Tibial artery (tissue), 4 donors: ENCODE results near the gene ECHS1.

Experiments
- DNase-seq, 2 donors: peaks; one replicate each; pipeline ENCODE4 v3.0.0-alpha.2; 2019
- H3K27ac ChIP-seq, 2 donors: fragments of 200-600 bp; sonication (generic) in 1 of 2; 1 replicate in 1 of 2; 2 replicates in 1 of 2; pipeline ENCODE4 v1.5.1; 2018 to 2019; ENCODE audit warnings: mild to moderate bottlenecking in 1 of 2
- H3K27me3 ChIP-seq, 2 donors: fragments of 200-600 bp; sonication (generic) in 1 of 2; one replicate each; pipeline versions ENCODE4 v1.5.1 to v1.6.0; 2016 to 2019
- H3K36me3 ChIP-seq, 3 donors: fragments of 200-600 bp; sonication (generic) in 2 of 3; one replicate each; pipeline ENCODE4 v1.5.1; 2016 to 2019; ENCODE audit warnings: mild to moderate bottlenecking in 2 of 3
- H3K4me1 ChIP-seq, 4 donors: fragments of 200-600 bp; sonication (generic) in 2 of 4; 1 replicate in 3 of 4; 2 replicates in 1 of 4; pipeline ENCODE4 v1.5.1; 2016 to 2019
- H3K4me3 ChIP-seq, 2 donors: fragments of 200-600 bp; sonication (generic) in 1 of 2; 1 replicate in 1 of 2; 2 replicates in 1 of 2; pipeline ENCODE4 v1.5.1; 2018 to 2019; ENCODE audit warnings: mild to moderate bottlenecking in 2 of 2
- H3K9me3 ChIP-seq, 3 donors: fragments of 200-600 bp; sonication (generic) in 1 of 3; one replicate each; pipeline ENCODE4 v1.5.1; 2016 to 2019
- intact Hi-C: fragments of 100-400 bp; cut with DNase I; formaldehyde crosslinking; loops from one replicate; pipeline ENCODE4 v1.15.0; 2023; ENCODE audit warnings: low total_unique reads
- TF ChIP-seq, protein P1 (sequence below), 2 experiments: fragments of 200-600 bp in 1 of 2; fragments of 450-650 bp in 1 of 2; IDR thresholded peaks; one replicate each; pipeline ENCODE4 v1.5.1; 2017 to 2019; ENCODE audit warnings: antibody characterized with exemption in 2 of 2, mild to moderate bottlenecking in 1 of 2, moderate library complexity in 1 of 2

The ECHS1 gene

GRCh38 chr10:133350283-133350949, 22.7 kb downstream of the ECHS1 start:
- peaks cover 0 to 72% of the 10 kb centered on the region in 2 donors for H3K27me3 ChIP-seq
- no peak overlapping the region for H3K4me3 ChIP-seq
- DNase-seq, result no peak
- peaks cover 0 to 4% (median 0%) of the 10 kb centered on the region in 3 donors for H3K36me3 ChIP-seq
- TF ChIP-seq, protein P1, sequence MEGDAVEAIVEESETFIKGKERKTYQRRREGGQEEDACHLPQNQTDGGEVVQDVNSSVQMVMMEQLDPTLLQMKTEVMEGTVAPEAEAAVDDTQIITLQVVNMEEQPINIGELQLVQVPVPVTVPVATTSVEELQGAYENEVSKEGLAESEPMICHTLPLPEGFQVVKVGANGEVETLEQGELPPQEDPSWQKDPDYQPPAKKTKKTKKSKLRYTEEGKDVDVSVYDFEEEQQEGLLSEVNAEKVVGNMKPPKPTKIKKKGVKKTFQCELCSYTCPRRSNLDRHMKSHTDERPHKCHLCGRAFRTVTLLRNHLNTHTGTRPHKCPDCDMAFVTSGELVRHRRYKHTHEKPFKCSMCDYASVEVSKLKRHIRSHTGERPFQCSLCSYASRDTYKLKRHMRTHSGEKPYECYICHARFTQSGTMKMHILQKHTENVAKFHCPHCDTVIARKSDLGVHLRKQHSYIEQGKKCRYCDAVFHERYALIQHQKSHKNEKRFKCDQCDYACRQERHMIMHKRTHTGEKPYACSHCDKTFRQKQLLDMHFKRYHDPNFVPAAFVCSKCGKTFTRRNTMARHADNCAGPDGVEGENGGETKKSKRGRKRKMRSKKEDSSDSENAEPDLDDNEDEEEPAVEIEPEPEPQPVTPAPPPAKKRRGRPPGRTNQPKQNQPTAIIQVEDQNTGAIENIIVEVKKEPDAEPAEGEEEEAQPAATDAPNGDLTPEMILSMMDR (IDR thresholded peaks at IDR 0.05), result no peak
- H3K27ac ChIP-seq, result no peak overlapping the region
- H3K4me1 ChIP-seq, result peaks cover 0 to 4% (median 0%) of the 10 kb centered on the region in 4 donors
- intact Hi-C loops, result no loop called here
- H3K9me3 ChIP-seq, result no peaks in the 10 kb centered on the region

DNA sequence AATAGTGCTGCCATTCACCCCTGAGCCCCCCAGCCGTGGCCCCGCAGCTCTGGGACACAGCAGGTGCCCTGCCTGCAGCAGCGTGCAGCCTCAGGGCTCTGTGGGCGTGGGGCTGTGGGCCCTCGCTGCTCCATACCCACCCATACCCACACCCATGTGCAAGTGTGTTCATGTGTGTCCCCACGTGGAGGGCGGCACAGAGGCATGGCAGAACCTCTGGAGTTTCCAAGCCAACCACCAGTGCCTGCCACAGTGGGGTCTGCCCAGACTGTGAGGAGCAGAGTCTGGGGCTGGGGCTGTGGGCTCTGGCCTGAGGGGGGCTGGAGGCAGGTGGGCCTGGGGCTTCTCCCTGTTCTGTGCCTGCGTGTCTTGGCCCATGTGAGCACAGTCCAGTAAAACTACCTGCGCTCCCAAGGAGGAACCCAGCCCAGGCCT, 23.6 kb downstream of the ECHS1 start:
- intact Hi-C loops, result no loop called here
- H3K9me3 ChIP-seq, result no peaks in the 10 kb centered on the region
- H3K27ac ChIP-seq, result no peak overlapping the region
- H3K36me3 ChIP-seq, result no peaks in the 10 kb centered on the region
- no peak overlapping the region for H3K4me3 ChIP-seq
- TF ChIP-seq, protein P1 (IDR thresholded peaks at IDR 0.05), result no peak
- no peak for DNase-seq
- H3K27me3 ChIP-seq, result peaks cover 0 to 77% of the 10 kb centered on the region in 2 donors
- H3K4me1 ChIP-seq, result no peaks in the 10 kb centered on the region

DNA sequence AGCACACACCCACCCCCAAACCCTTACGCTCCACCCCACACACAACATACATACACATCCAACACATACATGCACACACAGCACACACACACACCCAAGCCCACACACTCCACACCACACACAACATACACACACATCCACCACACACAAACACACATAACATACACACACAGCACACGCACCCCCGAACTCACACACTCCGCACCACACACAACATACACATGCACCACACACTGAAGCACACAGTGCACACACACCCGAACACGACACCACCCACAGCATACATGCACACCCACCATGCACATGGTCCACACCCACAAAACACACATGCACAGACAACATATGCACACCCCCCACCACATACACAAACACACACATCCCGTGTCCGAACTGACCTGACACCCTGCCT, 24.0 kb downstream of the ECHS1 start:
- H3K36me3 ChIP-seq, result no peaks in the 10 kb centered on the region
- TF ChIP-seq, protein P1 (IDR thresholded peaks at IDR 0.05), result no peak
- H3K4me3 ChIP-seq, result no peak overlapping the region
- H3K27ac ChIP-seq, result no peak overlapping the region
- intact Hi-C loops, result no loop called here
- DNase-seq, result no peak
- no peaks in the 10 kb centered on the region for H3K9me3 ChIP-seq
- H3K4me1 ChIP-seq, result no peaks in the 10 kb centered on the region
- H3K27me3 ChIP-seq, result peaks cover 0 to 81% of the 10 kb centered on the region in 2 donors

- Histone ChIP-seq H3K4me3 (no peak overlapping the region), H3K36me3 (no peaks in the 10 kb centered on the region), H3K27me3 (peaks cover 0 to 91% of the 10 kb centered on the region in 2 donors), H3K9me3 (no peaks in the 10 kb centered on the region), H3K4me1 (no peaks in the 10 kb centered on the region), H3K27ac (no peak overlapping the region)
- DNase-seq, result no peak
- intact Hi-C loops, result no loop called here
- TF ChIP-seq, protein P1 (IDR thresholded peaks at IDR 0.05), result no peak
These were observed 25.2 kb downstream of the ECHS1 start for GRCh38 chr10:133347710-133348517.

DNA sequence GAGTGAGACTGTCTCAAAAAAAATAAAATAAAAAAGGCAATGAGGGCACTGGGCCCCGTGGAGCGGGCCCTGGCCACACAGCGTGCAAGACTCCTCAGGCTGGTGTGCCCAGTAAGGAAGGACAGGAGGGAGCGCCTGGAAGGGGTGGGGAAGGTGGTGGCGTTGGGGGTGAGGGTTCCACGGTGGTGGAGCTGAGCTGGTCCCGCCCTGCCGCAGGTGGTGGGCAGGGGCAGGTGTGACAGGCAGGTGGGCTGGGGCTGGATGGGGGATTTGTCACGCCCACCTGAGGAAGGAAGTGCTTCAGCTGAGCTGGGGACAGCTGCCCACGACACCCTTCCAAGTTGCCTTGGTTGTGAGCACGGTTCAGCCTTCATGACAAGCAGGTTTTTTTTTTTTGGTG, 26.7 kb downstream of the ECHS1 start:
- TF ChIP-seq, protein P1 (IDR thresholded peaks at IDR 0.05), result no peak
- no peaks in the 10 kb centered on the region for H3K9me3 ChIP-seq
- no peak overlapping the region for H3K4me3 ChIP-seq
- intact Hi-C loops, result no loop called here
- no peaks in the 10 kb centered on the region for H3K4me1 ChIP-seq
- H3K27me3 ChIP-seq, result peaks cover 0 to 96% of the 10 kb centered on the region in 2 donors
- no peak overlapping the region for H3K27ac ChIP-seq
- DNase-seq, result no peak
- H3K36me3 ChIP-seq, result no peaks in the 10 kb centered on the region
